GM12891 (cell line): ENCODE data around the gene MAP3K12.
A peak's percentile ranks its signal among the peaks of the same experiment; 100 is the strongest.
"Not testable (repeated sequence)": the region's sequence is repeated elsewhere in the genome, so short reads cannot be mapped to it uniquely, and the experiment has no call there.

Experiments used
- DNase-seq: peaks from one replicate; pipeline ENCODE4 v3.0.0; 2011; ENCODE audit warnings: low spot score; ENCODE audit not compliant: insufficient read length
- FAIRE-seq: peaks from 2 replicates; lab custom pipeline; 2011; peaks lifted over from hg19 to GRCh38; lab: Jason Lieb, UNC
- PAX5 ChIP-seq: IDR thresholded peaks from 2 replicates; pipeline ENCODE4 v1.6.1; 2011; ENCODE audit warnings: low read length, moderate library complexity, mild to moderate bottlenecking; ENCODE audit not compliant: insufficient read depth, severe bottlenecking
- POLR2A ChIP-seq: IDR thresholded peaks from 2 replicates; pipeline ENCODE4 v1.6.1; 2011; ENCODE audit warnings: low read depth, low read length, control low read depth
- POLR2AphosphoS5 ChIP-seq: IDR thresholded peaks from 2 replicates; pipeline ENCODE4 v1.6.1; 2011; ENCODE audit warnings: low read depth, low read length, control low read depth
- POU2F2 ChIP-seq: IDR thresholded peaks from 2 replicates; pipeline ENCODE4 v1.6.1; 2011; ENCODE audit warnings: low read depth, mild to moderate bottlenecking, control low read depth, low read length, moderate library complexity
- SPI1 ChIP-seq: IDR thresholded peaks from 2 replicates; pipeline ENCODE4 v1.6.1; 2011; ENCODE audit warnings: low read depth, low read length, control low read depth
- TAF1 ChIP-seq: IDR thresholded peaks from 2 replicates; pipeline ENCODE4 v1.6.1; 2011; ENCODE audit warnings: low read depth, low read length, control low read depth

MAP3K12 gene

DNA sequence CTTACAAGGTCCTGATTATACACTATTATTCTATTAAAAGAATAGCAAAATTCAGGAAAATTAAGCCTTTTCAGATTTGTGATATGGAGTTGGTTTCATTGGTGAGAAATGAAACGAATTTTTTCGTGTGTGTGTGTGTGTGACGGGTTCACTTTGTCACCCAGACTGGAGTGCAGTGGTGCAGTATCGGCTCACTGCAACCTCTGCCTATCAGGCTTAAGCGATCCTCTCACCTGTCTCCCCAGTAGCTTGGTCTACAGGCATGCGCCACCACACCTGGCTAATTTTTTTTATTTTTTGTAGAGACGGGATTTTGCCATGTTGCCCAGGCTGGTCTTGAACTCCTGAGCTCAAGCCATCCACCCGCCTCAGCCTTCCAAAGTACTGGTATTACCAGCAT is 37.7 kb downstream of the MAP3K12 start:
- DNase-seq (no peak), FAIRE-seq (no peak)
- no peak for TF ChIP-seq TAF1
- TF ChIP-seq POLR2A: 0 out of 2 replicates have a peak, but pooled peaks have one; percentile 7

- TF ChIP-seq POU2F2 (no peak), TAF1 (no peak), POLR2A (peak; percentile 49; the same call in 1 of the 2 replicates), POLR2AphosphoS5 (0 out of 2 replicates have a peak, but pooled peaks have one; percentile 37)
- DNase-seq (no peak), FAIRE-seq (no peak)
These were observed 38.2 kb downstream of the MAP3K12 start for GRCh38 chr12:53461059-53461458.

DNA sequence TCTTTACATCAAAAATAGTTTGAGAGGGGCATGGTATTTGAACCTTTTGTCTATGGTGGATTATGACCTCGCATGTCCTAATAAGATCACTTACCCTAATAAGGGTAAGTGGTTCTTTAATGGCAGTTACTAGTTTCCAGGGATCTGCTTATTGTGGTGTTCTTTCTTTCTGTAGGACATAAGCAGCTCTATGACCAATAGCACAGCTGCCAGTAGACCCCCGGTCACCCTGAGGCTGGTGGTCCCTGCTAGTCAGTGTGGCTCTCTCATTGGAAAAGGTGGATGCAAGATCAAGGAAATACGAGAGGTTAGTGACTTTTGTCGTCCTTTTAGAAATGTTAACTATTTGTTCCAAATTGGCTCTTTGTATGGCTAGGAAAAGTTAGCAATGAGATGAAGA is 40.2 kb downstream of the MAP3K12 start:
- DNase-seq (no peak), FAIRE-seq (no peak)

DNA sequence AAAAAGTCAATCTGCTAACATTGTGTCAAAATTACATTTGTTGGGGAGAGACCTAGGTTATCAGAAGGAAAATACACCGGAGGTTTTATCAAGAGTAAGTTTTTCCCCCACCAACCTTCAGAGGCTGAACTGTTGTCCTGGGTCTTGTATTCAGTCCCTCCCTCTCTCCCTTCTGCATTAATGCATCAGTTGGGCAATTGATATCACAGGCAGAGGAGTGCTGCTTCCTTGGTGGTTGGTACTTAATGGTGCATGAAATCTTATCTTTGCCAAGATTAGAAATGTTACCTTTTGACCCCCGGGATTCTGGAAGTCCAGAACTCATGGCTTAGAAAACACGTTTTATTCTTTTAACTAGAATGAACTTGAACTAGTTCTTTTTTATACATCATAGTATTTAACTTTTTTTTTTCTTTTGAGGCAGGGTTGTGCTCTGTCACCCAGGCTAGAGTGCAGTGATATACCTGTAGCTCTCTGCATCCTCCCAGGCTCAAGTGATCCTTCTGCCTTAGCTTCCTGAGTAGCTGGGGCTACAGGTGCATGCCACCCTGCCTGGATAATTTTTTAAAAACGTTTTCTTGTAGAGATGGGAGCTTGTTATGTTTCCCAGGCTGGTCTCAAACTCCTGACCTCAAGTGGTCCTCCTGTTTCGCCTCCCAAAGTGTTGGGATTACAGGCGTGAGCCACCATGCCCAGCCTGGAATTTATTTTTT is 42.4 kb downstream of the MAP3K12 start:
- no peak for DNase-seq
- TF ChIP-seq TAF1 (no peak), POLR2A (0 out of 2 replicates have a peak, but pooled peaks have one; percentile 9), POLR2AphosphoS5 (peak; percentile 23; the same call in 1 of the 2 replicates), POU2F2 (no peak)
- no peak for FAIRE-seq

More for the DNA sequence above, 40.2 kb downstream of the MAP3K12 start:
- TF ChIP-seq TAF1 (no peak), PAX5 (no peak), POU2F2 (no peak), POLR2AphosphoS5 (no peak), POLR2A (no peak), SPI1 (no peak)

DNA sequence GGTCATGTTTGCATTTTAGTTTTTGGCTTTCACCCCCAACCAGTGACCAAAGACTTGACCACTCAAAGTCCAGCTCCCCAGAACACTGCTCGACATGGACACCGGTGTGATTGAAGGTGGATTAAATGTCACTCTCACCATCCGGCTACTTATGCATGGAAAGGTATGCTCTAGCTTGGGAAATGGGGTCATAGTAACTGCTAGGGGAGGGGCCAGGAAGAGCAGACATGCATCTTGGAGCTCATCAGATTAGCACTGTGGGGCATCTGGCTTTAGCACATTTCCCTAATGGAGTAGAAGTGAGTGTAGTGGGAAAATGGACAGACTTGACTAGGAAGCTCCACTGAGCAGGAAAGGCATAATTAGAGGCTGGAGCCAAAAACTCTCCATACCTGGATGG is 44.6 kb downstream of the MAP3K12 start:
- DNase-seq: no peak
- no peak for FAIRE-seq
- TF ChIP-seq POLR2A: peak; percentile 48; the same call in 1 of the 2 replicates
- 0 out of 2 replicates have a peak, but pooled peaks have one; percentile 34 for TF ChIP-seq POLR2AphosphoS5
- no peak for TF ChIP-seq SPI1
- no peak for TF ChIP-seq PAX5

- no peak for FAIRE-seq
- DNase-seq: no peak
- TF ChIP-seq SPI1 (no peak), POLR2A (0 out of 2 replicates have a peak, but pooled peaks have one; percentile 5)
These were observed 45.2 kb downstream of the MAP3K12 start for GRCh38 chr12:53453953-53454640.

GRCh38 chr12:53452159-53453077 is 46.8 kb downstream of the MAP3K12 start:
- TF ChIP-seq POLR2A: peak; percentile 80
- TF ChIP-seq POLR2AphosphoS5: peak; percentile 85
- TF ChIP-seq TAF1: no peak
- no peak for TF ChIP-seq PAX5
- DNase-seq (peak; percentile 50), FAIRE-seq (peak; percentile 5)

DNA sequence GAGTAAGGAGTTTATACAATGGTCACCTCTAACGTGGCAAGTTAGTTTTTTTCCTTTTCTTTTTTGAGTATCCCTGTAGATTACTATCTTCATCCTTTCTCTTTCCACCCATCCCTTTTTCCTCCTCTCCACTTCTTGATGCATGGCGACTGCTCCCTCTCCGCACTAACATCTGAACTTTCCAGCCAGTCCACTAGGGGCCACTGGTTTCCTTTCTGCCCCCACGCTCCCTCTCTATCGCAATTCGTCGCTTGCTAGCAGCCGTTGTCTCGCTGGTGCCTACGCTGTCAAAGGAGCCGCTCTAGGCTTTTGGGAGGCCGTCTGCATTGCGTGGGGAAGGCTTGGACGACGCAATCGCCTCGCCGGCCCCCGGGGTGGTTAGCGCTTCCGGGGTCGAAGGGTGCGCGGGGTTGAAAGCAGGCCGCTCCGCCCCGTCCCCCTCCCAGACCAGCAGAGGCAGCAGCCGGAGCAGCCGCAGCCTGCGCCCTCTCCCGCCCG is 47.5 kb downstream of the MAP3K12 start, which contains the start of gene PCBP2:
Gene PCBP2 (plus strand): TSS at position 442 of the 498 bp plus-strand sequence. CDS start 2,699 bp downstream, outside the sequence.
- peak; percentile 89 for FAIRE-seq
- TF ChIP-seq POLR2A (peak; percentile 79), SPI1 (no peak), TAF1 (peak; percentile 67), POU2F2 (peak; percentile 45), POLR2AphosphoS5 (peak; percentile 89), PAX5 (peak; percentile 20)
- peak; percentile 95 for DNase-seq

- TF ChIP-seq SPI1 (no peak), PAX5 (no peak), POLR2A (no peak), POU2F2 (no peak), TAF1 (no peak), POLR2AphosphoS5 (no peak)
- FAIRE-seq (no peak), DNase-seq (no peak)
These were observed 48.3 kb downstream of the MAP3K12 start for GRCh38 chr12:53450936-53451335.

GRCh38 chr12:53444593-53445325 is 54.5 kb downstream of the MAP3K12 start:
- not testable (repeated sequence) for DNase-seq, FAIRE-seq
